A549 (cell line): ENCODE measurements around the gene AKIRIN2. TPM values are rescaled to one million over a fixed set of nuclear protein-coding genes. Genes with fewer than 3 reads are reported as not detected.
A peak's percentile ranks its signal among the peaks of the same experiment; 100 is the strongest.

Experiments used
- ATAC-seq, 2 experiments: fragments of 200-7000 bp in 1 of 2; fragments of >200 bp in 1 of 2; cut with Nextera tagmentation in 1 of 2; cut with Tn5 transposase in 1 of 2; 3 replicates each; pipeline versions ENCODE4 v1.8.0 to v1.9.1; 2018 to 2020; ENCODE audit warnings: mild to moderate bottlenecking in 1 of 2, moderate library complexity in 1 of 2
- CTCF ChIA-PET: fragments of 300-600 bp; sonication (Branson Sonifier 250); formaldehyde crosslinking; extraction: SDS; loops from one replicate; lab custom pipeline; 2021; ENCODE audit warnings: antibody characterized with exemption, inconsistent platforms; lab: Yijun Ruan, JAX
- POLR2A ChIA-PET: fragments of 350-600 bp; formaldehyde crosslinking; extraction: SDS; loops from one replicate; lab custom pipeline; 2021; ENCODE audit warnings: antibody characterized with exemption, inconsistent platforms; lab: Yijun Ruan, JAX
- DNase-seq, 2 experiments: peaks; one replicate each; pipeline versions ENCODE4 v3.0.0 to v3.0.0-alpha.2; 2011 to 2016; ENCODE audit warnings: low read depth in 1 of 2, low spot score in 1 of 2
- FAIRE-seq: peaks from 2 replicates; lab custom pipeline; 2011; peaks lifted over from hg19 to GRCh38; lab: Jason Lieb, UNC
- H3K27ac ChIP-seq, 2 experiments: fragments of >200 bp; sonication (Bioruptor Twin); formaldehyde crosslinking; 3 replicates each; pipeline ENCODE4 v1.5.1; 2016 to 2017
- H3K4me1 ChIP-seq: fragments of >200 bp; sonication (Bioruptor Twin); formaldehyde crosslinking; 3 replicates; pipeline ENCODE4 v1.6.1; 2016
- H3K4me2 ChIP-seq: fragments of >200 bp; sonication (Bioruptor Twin); formaldehyde crosslinking; 3 replicates; pipeline ENCODE4 v1.6.1; 2016
- H3K4me3 ChIP-seq: fragments of >200 bp; sonication (Bioruptor Twin); formaldehyde crosslinking; 3 replicates; pipeline ENCODE4 v1.5.1; 2016
- H3K9me3 ChIP-seq: fragments of >200 bp; sonication (Bioruptor Twin); formaldehyde crosslinking; 3 replicates; pipeline ENCODE4 v1.6.1; 2016
- BHLHE40 ChIP-seq: IDR thresholded peaks from 2 replicates; pipeline ENCODE4 v1.6.1; 2012; ENCODE audit warnings: low read depth, low read length, inconsistent platforms
- CBX2 ChIP-seq: fragments of 200-600 bp; sonication (generic); IDR thresholded peaks from 2 replicates; pipeline ENCODE4 v1.6.1; 2016; ENCODE audit warnings: low read depth, mild to moderate bottlenecking, borderline replicate concordance
- CBX8 ChIP-seq: fragments of 200-600 bp; sonication (generic); IDR thresholded peaks from 2 replicates; pipeline ENCODE4 v1.6.1; 2016
- CEBPB ChIP-seq, 2 experiments: fragments of >200 bp in 1 of 2; sonication (Bioruptor Twin) in 1 of 2; formaldehyde crosslinking in 1 of 2; IDR thresholded peaks; 2 replicates each; pipeline ENCODE4 v1.6.1; 2012 to 2016
- EHMT2 ChIP-seq: fragments of 200-600 bp; sonication (generic); IDR thresholded peaks from 2 replicates; pipeline ENCODE4 v1.6.1; 2016; ENCODE audit warnings: antibody characterized with exemption, low read depth, mild to moderate bottlenecking, moderate library complexity
- ELK1 ChIP-seq: fragments of 150-350 bp; IDR thresholded peaks from 2 replicates; pipeline ENCODE4 v1.6.1; 2014; ENCODE audit warnings: low read depth, mild to moderate bottlenecking, low read length
- EP300 ChIP-seq, 2 experiments: fragments of >200 bp; sonication (Bioruptor Twin); formaldehyde crosslinking; IDR thresholded peaks; 2 replicates in 1 of 2; 3 replicates in 1 of 2; pipeline ENCODE4 v1.6.1; 2016 to 2017
- ESRRA ChIP-seq: fragments of 150-350 bp; IDR thresholded peaks from 2 replicates; pipeline ENCODE4 v1.6.1; 2014; ENCODE audit warnings: mild to moderate bottlenecking, low read length, borderline replicate concordance
- GATA3 ChIP-seq: IDR thresholded peaks from 2 replicates; pipeline ENCODE4 v1.6.1; 2012; ENCODE audit warnings: borderline replicate concordance
- KDM1A ChIP-seq: fragments of 200-600 bp; sonication (generic); IDR thresholded peaks from 2 replicates; pipeline ENCODE4 v1.6.1; 2016; ENCODE audit warnings: low read depth, mild to moderate bottlenecking
- MYC ChIP-seq: IDR thresholded peaks from 2 replicates; pipeline ENCODE4 v1.6.1; 2012; ENCODE audit warnings: mild to moderate bottlenecking, inconsistent platforms, low read length, improper control_type of control experiment, borderline replicate concordance
- NFE2L2 ChIP-seq: fragments of 150-350 bp; conservative IDR thresholded peaks from 2 replicates; pipeline ENCODE4 v1.6.1; 2014; ENCODE audit warnings: low read length
- NPAS2 ChIP-seq: fragments of 250-450 bp; sonication (Bioruptor Pico); IDR thresholded peaks from 2 replicates; pipeline ENCODE4 v1.8.0; 2022; ENCODE audit warnings: mild to moderate bottlenecking, moderate library complexity, borderline replicate concordance
- PHF8 ChIP-seq: fragments of 200-600 bp; sonication (generic); IDR thresholded peaks from 2 replicates; pipeline ENCODE4 v1.6.1; 2016; ENCODE audit warnings: low read depth, mild to moderate bottlenecking, antibody characterized with exemption, moderate library complexity, borderline replicate concordance
- RARB ChIP-seq: fragments of 250-450 bp; sonication (Bioruptor Pico); IDR thresholded peaks from 2 replicates; pipeline ENCODE4 v1.8.0; 2021; ENCODE audit warnings: mild to moderate bottlenecking, moderate library complexity
- RFX5 ChIP-seq: fragments of 450-650 bp; IDR thresholded peaks from 2 replicates; pipeline ENCODE4 v1.7.1; 2014; ENCODE audit warnings: antibody characterized with exemption, mild to moderate bottlenecking, moderate library complexity
- SMC3 ChIP-seq: fragments of >200 bp; sonication (Bioruptor Twin); formaldehyde crosslinking; IDR thresholded peaks from 3 replicates; pipeline ENCODE4 v1.6.1; 2018; ENCODE audit warnings: inconsistent platforms
- ZFP36 ChIP-seq: fragments of 450-650 bp; IDR thresholded peaks from 2 replicates; pipeline ENCODE4 v1.6.1; 2014; ENCODE audit warnings: borderline replicate concordance; ENCODE audit not compliant: partially characterized antibody
- ZNF302 ChIP-seq: fragments of 250-450 bp; sonication (Bioruptor Pico); IDR thresholded peaks from 2 replicates; pipeline ENCODE4 v1.9.0; 2021; ENCODE audit warnings: inconsistent platforms, mild to moderate bottlenecking, moderate library complexity
- WGBS: methylation state at CpG from one replicate; pipeline ENCODE4 v1.1.6; 2017; ENCODE audit errors: missing lambda C conversion rate; 5-methylcytosine and 5-hydroxymethylcytosine counted together
- polyA plus RNA-seq, 4 experiments: library from polyadenylated mRNA; depleted of rRNA in 3 of 4; stranded (reverse); fragments of >200 nt; fragmentation: RNase III in 1 of 4; extraction: RNeasy Plus Mini Kit Qiagen cat#74134 plus additional on column Dnase treatment in 1 of 4; gene quantifications; 2 replicates in 3 of 4; 3 replicates in 1 of 4; pipeline ENCODE4 v1.2.3, GENCODE V29; 2011 to 2017
- TF ChIP-seq, protein P1 (sequence below): IDR thresholded peaks from 2 replicates; pipeline ENCODE4 v1.6.1; 2012; ENCODE audit warnings: low read depth, borderline replicate concordance
- TF ChIP-seq, protein P2 (sequence below): fragments of 250-450 bp; sonication (Bioruptor Pico); IDR thresholded peaks from 2 replicates; pipeline ENCODE4 v1.5.0; 2021; ENCODE audit warnings: mild to moderate bottlenecking, moderate library complexity, borderline replicate concordance

Gene AKIRIN2
- polyA plus RNA-seq, 2 of the 4 experiments (the other 2 are of a cell fraction) = 23.7 to 40.1 TPM

GRCh38 chr6:87731818-87732661 lies 30.0 kb upstream of the AKIRIN2 start (continued):
- TF ChIP-seq, protein P1, sequence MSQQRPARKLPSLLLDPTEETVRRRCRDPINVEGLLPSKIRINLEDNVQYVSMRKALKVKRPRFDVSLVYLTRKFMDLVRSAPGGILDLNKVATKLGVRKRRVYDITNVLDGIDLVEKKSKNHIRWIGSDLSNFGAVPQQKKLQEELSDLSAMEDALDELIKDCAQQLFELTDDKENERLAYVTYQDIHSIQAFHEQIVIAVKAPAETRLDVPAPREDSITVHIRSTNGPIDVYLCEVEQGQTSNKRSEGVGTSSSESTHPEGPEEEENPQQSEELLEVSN = no peak
- TF ChIP-seq SMC3 = peak; percentile 34; the same call in 2 of the 3 replicates
- peak; percentile 97 to 100 for TF ChIP-seq CEBPB (IDR thresholded peaks at IDR 0.05)
- no peak for TF ChIP-seq EHMT2
- TF ChIP-seq ZNF302 (CRISPR knock-in tag) = no peak
- TF ChIP-seq PHF8 = no peak
- TF ChIP-seq ELK1 = no peak
- TF ChIP-seq RFX5 = no peak
- TF ChIP-seq, protein P2, sequence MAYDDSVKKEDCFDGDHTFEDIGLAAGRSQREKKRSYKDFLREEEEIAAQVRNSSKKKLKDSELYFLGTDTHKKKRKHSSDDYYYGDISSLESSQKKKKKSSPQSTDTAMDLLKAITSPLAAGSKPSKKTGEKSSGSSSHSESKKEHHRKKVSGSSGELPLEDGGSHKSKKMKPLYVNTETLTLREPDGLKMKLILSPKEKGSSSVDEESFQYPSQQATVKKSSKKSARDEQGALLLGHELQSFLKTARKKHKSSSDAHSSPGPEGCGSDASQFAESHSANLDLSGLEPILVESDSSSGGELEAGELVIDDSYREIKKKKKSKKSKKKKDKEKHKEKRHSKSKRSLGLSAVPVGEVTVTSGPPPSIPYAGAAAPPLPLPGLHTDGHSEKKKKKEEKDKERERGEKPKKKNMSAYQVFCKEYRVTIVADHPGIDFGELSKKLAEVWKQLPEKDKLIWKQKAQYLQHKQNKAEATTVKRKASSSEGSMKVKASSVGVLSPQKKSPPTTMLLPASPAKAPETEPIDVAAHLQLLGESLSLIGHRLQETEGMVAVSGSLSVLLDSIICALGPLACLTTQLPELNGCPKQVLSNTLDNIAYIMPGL = no peak

DNA sequence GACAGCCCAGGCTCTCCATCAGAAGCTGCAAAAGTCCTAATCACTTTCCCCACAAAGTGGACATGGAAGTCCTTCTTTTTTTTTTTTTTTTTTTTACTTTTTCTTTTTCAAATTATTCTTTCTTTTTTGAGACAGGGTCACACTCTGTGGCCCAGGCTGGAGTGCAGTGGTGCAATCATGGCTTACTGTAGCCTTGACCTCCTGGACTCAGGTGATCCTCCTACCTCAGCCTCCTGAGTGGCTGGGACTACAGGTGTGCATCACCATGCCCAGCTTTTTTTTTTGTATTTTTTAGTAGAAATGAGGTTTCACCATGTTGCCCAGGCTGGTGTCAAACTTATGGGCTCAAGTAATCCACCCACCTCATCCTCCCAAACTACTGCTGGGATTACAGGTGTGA lies 29.0 kb upstream of the AKIRIN2 start:
- no peak for ATAC-seq
- DNase-seq = no peak
- TF ChIP-seq MYC = no peak
- TF ChIP-seq GATA3 = no peak
- no peak for TF ChIP-seq EHMT2
- no peak for TF ChIP-seq ZNF302 (CRISPR knock-in tag)
- TF ChIP-seq KDM1A = no peak
- TF ChIP-seq RARB (CRISPR knock-in tag) = no peak
- no peak for TF ChIP-seq ESRRA
- FAIRE-seq = no peak
- Histone ChIP-seq H3K4me2 (peak overlapping the region; percentile 78), H3K4me3 (no peak overlapping the region), H3K4me1 (peaks cover 55% of the 10 kb centered on the region), H3K27ac (peak overlapping the region; percentile 86 to 93), H3K9me3 (0 out of 3 replicates have a peak, but pooled peaks cover 7% of the 10 kb centered on the region)
- POLR2A ChIA-PET = no interaction called here
- CTCF ChIA-PET = interaction anchor here (0.7 kb wide), 1 partner anchor 119 kb away, joined by 3 read pairs; no protein-coding TSS in a partner anchor

DNA sequence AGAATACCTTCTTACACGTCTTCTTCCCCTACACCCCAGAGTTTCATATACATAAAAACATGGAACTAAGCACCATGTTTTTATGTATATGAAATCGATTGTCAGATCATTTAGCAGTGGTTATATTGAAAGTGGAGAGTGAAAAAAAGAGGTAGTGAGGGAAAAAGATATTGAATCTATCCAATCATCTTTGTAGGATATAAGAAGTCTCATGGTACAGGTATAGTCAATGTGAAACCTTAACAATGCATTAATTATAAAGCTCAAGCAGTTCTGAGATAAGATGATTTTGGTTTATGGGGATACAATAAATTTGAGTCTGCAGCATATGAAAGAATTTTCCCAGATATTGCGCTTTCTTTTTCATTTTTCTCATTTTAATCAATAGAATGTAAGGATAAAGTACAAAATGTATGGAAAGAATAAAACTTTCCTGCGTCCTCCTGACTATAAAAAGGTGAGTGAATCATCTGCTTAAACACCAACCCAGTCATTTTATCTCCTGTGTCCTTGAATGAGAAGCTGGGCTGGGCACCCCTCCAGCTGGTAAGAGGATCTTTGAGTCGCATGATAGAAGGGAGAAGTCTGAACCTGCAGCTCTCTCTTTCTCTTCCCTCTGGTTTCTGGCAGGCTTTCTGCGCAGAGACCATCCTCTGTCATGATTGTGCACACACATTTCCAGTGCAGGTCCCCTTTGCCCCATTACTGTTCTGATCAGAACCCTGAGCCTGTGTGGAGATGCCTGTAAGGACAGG lies 28.1 kb upstream of the AKIRIN2 start:
- no peak for FAIRE-seq
- WGBS = 54% methylated on average over 6 of the region's 6 CpGs
- H3K4me2 ChIP-seq = peak overlapping the region; percentile 78
- 0 out of 3 replicates have a peak, but pooled peaks cover 7% of the 10 kb centered on the region for H3K9me3 ChIP-seq
- H3K27ac ChIP-seq = peak overlapping the region; percentile 86 to 93
- peak; percentile 35 to 37; a peak in 4 of 6 replicates for ATAC-seq
- peaks cover 55% of the 10 kb centered on the region for H3K4me1 ChIP-seq
- peak in 1 of 2 experiments; percentile 42 for DNase-seq
- H3K4me3 ChIP-seq = no peak overlapping the region
- ChIA-PET CTCF (interaction anchor here (0.6 kb wide), 1 partner anchor 29 kb away, joined by 5 read pairs; no protein-coding TSS in a partner anchor), POLR2A (interaction anchor here (1.4 kb wide), 1 partner anchor 29 kb away, joined by 5 read pairs; no protein-coding TSS in a partner anchor)
- TF ChIP-seq MYC = no peak
- TF ChIP-seq RARB (CRISPR knock-in tag) = no peak
- no peak for TF ChIP-seq NFE2L2
- TF ChIP-seq ESRRA = no peak
- TF ChIP-seq CBX2 = no peak
- TF ChIP-seq CBX8 = no peak
- no peak for TF ChIP-seq NPAS2 (CRISPR knock-in tag)
- TF ChIP-seq BHLHE40 = no peak
- no peak for TF ChIP-seq EP300 (IDR thresholded peaks at IDR 0.05)
- no peak for TF ChIP-seq ZFP36
